Measurements from ENCODE around the gene VPS4B.

The VPS4B gene

GRCh38 chr18:63402246-63403162 lies 19.8 kb downstream of the VPS4B start:
- no peak overlapping the region for H3K9ac ChIP-seq (ENCODE audit: low read length in 2 of 2)
- no peak overlapping the region for H3K27ac ChIP-seq (ENCODE audit: low read length)
- no peaks in the 10 kb centered on the region for H3K4me1 ChIP-seq (ENCODE audit: control insufficient read depth, insufficient read depth, low read length)
- peaks cover 31 to 56% of the 10 kb centered on the region in 2 donors for H3K36me3 ChIP-seq (ENCODE audit: control insufficient read depth in 2 of 2, insufficient read depth in 2 of 2, low read length in 2 of 2)
- no peaks in the 10 kb centered on the region for H3K9me3 ChIP-seq (ENCODE audit: control insufficient read depth in 2 of 2, low read length in 2 of 2)
- H3K4me3 ChIP-seq (ENCODE audit: low read length in 2 of 2), result no peak overlapping the region
- no peaks in the 10 kb centered on the region for H3K27me3 ChIP-seq (ENCODE audit: control insufficient read depth in 1 of 2, insufficient read depth in 2 of 2, low read length in 2 of 2)

GRCh38 chr18:63399300-63399699 lies 23.0 kb downstream of the VPS4B start:
- Histone ChIP-seq H3K36me3 (ENCODE audit: control insufficient read depth in 2 of 2, insufficient read depth in 2 of 2, low read length in 2 of 2) (peaks cover 43 to 66% of the 10 kb centered on the region in 2 donors), H3K9me3 (ENCODE audit: control insufficient read depth in 2 of 2, low read length in 2 of 2) (no peaks in the 10 kb centered on the region), H3K4me1 (ENCODE audit: control insufficient read depth, insufficient read depth, low read length) (no peaks in the 10 kb centered on the region), H3K9ac (ENCODE audit: low read length in 2 of 2) (no peak overlapping the region), H3K27me3 (ENCODE audit: control insufficient read depth in 1 of 2, insufficient read depth in 2 of 2, low read length in 2 of 2) (no peaks in the 10 kb centered on the region), H3K4me3 (ENCODE audit: low read length in 2 of 2) (no peak overlapping the region), H3K27ac (ENCODE audit: low read length) (no peak overlapping the region)

- H3K36me3 ChIP-seq (ENCODE audit: control insufficient read depth in 2 of 2, insufficient read depth in 2 of 2, low read length in 2 of 2), result peaks cover 27 to 48% of the 10 kb centered on the region in 2 donors
- H3K4me1 ChIP-seq (ENCODE audit: control insufficient read depth, insufficient read depth, low read length), result no peaks in the 10 kb centered on the region
- H3K27me3 ChIP-seq (ENCODE audit: control insufficient read depth in 1 of 2, insufficient read depth in 2 of 2, low read length in 2 of 2), result no peaks in the 10 kb centered on the region
- H3K27ac ChIP-seq (ENCODE audit: low read length), result no peak overlapping the region
- no peak overlapping the region for H3K4me3 ChIP-seq (ENCODE audit: low read length in 2 of 2)
- H3K9me3 ChIP-seq (ENCODE audit: control insufficient read depth in 2 of 2, low read length in 2 of 2), result no peaks in the 10 kb centered on the region
- H3K9ac ChIP-seq (ENCODE audit: low read length in 2 of 2), result no peak overlapping the region
These were observed 24.9 kb downstream of the VPS4B start for GRCh38 chr18:63397349-63397748.

GRCh38 chr18:63395503-63395902 lies 26.8 kb downstream of the VPS4B start:
- H3K4me3 ChIP-seq (ENCODE audit: low read length in 2 of 2), result no peak overlapping the region
- no peaks in the 10 kb centered on the region for H3K27me3 ChIP-seq (ENCODE audit: control insufficient read depth in 1 of 2, insufficient read depth in 2 of 2, low read length in 2 of 2)
- H3K36me3 ChIP-seq (ENCODE audit: control insufficient read depth in 2 of 2, insufficient read depth in 2 of 2, low read length in 2 of 2), result peaks cover 23 to 37% of the 10 kb centered on the region in 2 donors

GRCh38 chr18:63394954-63395353 lies 27.3 kb downstream of the VPS4B start:
- H3K27ac ChIP-seq (ENCODE audit: low read length), result no peak overlapping the region
- peaks cover 24 to 33% of the 10 kb centered on the region in 2 donors for H3K36me3 ChIP-seq (ENCODE audit: control insufficient read depth in 2 of 2, insufficient read depth in 2 of 2, low read length in 2 of 2)
- no peaks in the 10 kb centered on the region for H3K27me3 ChIP-seq (ENCODE audit: control insufficient read depth in 1 of 2, insufficient read depth in 2 of 2, low read length in 2 of 2)
- H3K9ac ChIP-seq (ENCODE audit: low read length in 2 of 2), result no peak overlapping the region
- no peak overlapping the region for H3K4me3 ChIP-seq (ENCODE audit: low read length in 2 of 2)
- H3K9me3 ChIP-seq (ENCODE audit: control insufficient read depth in 2 of 2, low read length in 2 of 2), result no peaks in the 10 kb centered on the region
- H3K4me1 ChIP-seq (ENCODE audit: control insufficient read depth, insufficient read depth, low read length), result no peaks in the 10 kb centered on the region

More at GRCh38 chr18:63395503-63395902, 26.8 kb downstream of the VPS4B start:
- Histone ChIP-seq H3K4me1 (ENCODE audit: control insufficient read depth, insufficient read depth, low read length) (no peaks in the 10 kb centered on the region), H3K9ac (ENCODE audit: low read length in 2 of 2) (no peak overlapping the region), H3K27ac (ENCODE audit: low read length) (no peak overlapping the region), H3K9me3 (ENCODE audit: control insufficient read depth in 2 of 2, low read length in 2 of 2) (no peaks in the 10 kb centered on the region)

- Histone ChIP-seq H3K27me3 (ENCODE audit: control insufficient read depth in 1 of 2, insufficient read depth in 2 of 2, low read length in 2 of 2) (no peaks in the 10 kb centered on the region), H3K4me1 (ENCODE audit: control insufficient read depth, insufficient read depth, low read length) (no peaks in the 10 kb centered on the region), H3K27ac (ENCODE audit: low read length) (no peak overlapping the region), H3K36me3 (ENCODE audit: control insufficient read depth in 2 of 2, insufficient read depth in 2 of 2, low read length in 2 of 2) (peaks cover 5 to 11% of the 10 kb centered on the region in 2 donors), H3K9ac (ENCODE audit: low read length in 2 of 2) (no peak overlapping the region), H3K9me3 (ENCODE audit: control insufficient read depth in 2 of 2, low read length in 2 of 2) (peaks cover 0 to 3% of the 10 kb centered on the region in 2 donors), H3K4me3 (ENCODE audit: low read length in 2 of 2) (no peak overlapping the region)
These were observed 34.4 kb downstream of the VPS4B start for GRCh38 chr18:63387861-63388260.

- Histone ChIP-seq H3K4me3 (ENCODE audit: low read length in 2 of 2) (no peak overlapping the region), H3K9me3 (ENCODE audit: control insufficient read depth in 2 of 2, low read length in 2 of 2) (peaks cover 0 to 6% of the 10 kb centered on the region in 2 donors), H3K27ac (ENCODE audit: low read length) (no peak overlapping the region), H3K9ac (ENCODE audit: low read length in 2 of 2) (no peak overlapping the region), H3K4me1 (ENCODE audit: control insufficient read depth, insufficient read depth, low read length) (no peaks in the 10 kb centered on the region), H3K36me3 (ENCODE audit: control insufficient read depth in 2 of 2, insufficient read depth in 2 of 2, low read length in 2 of 2) (peaks cover 0 to 2% of the 10 kb centered on the region in 2 donors), H3K27me3 (ENCODE audit: control insufficient read depth in 1 of 2, insufficient read depth in 2 of 2, low read length in 2 of 2) (no peaks in the 10 kb centered on the region)
These were observed 39.4 kb downstream of the VPS4B start for GRCh38 chr18:63382843-63383242.

- Histone ChIP-seq H3K36me3 (ENCODE audit: control insufficient read depth in 2 of 2, insufficient read depth in 2 of 2, low read length in 2 of 2) (peaks cover 0 to 2% of the 10 kb centered on the region in 2 donors), H3K4me3 (ENCODE audit: low read length in 2 of 2) (no peak overlapping the region), H3K4me1 (ENCODE audit: control insufficient read depth, insufficient read depth, low read length) (no peaks in the 10 kb centered on the region), H3K9ac (ENCODE audit: low read length in 2 of 2) (no peak overlapping the region), H3K27ac (ENCODE audit: low read length) (no peak overlapping the region), H3K27me3 (ENCODE audit: control insufficient read depth in 1 of 2, insufficient read depth in 2 of 2, low read length in 2 of 2) (no peaks in the 10 kb centered on the region), H3K9me3 (ENCODE audit: control insufficient read depth in 2 of 2, low read length in 2 of 2) (peaks cover 4 to 13% of the 10 kb centered on the region in 2 donors)
These were observed 42.7 kb downstream of the VPS4B start for GRCh38 chr18:63379639-63379962.

- H3K4me3 ChIP-seq (ENCODE audit: low read length in 2 of 2), result no peak overlapping the region
- no peak overlapping the region for H3K9ac ChIP-seq (ENCODE audit: low read length in 2 of 2)
- H3K27ac ChIP-seq (ENCODE audit: low read length), result no peak overlapping the region
- H3K36me3 ChIP-seq (ENCODE audit: control insufficient read depth in 2 of 2, insufficient read depth in 2 of 2, low read length in 2 of 2), result peaks cover 0 to under 1% of the 10 kb centered on the region in 2 donors
- peaks cover 4 to 13% of the 10 kb centered on the region in 2 donors for H3K9me3 ChIP-seq (ENCODE audit: control insufficient read depth in 2 of 2, low read length in 2 of 2)
- H3K4me1 ChIP-seq (ENCODE audit: control insufficient read depth, insufficient read depth, low read length), result no peaks in the 10 kb centered on the region
- no peaks in the 10 kb centered on the region for H3K27me3 ChIP-seq (ENCODE audit: control insufficient read depth in 1 of 2, insufficient read depth in 2 of 2, low read length in 2 of 2)
These were observed 43.2 kb downstream of the VPS4B start for GRCh38 chr18:63378919-63379638.

- no peak overlapping the region for H3K27ac ChIP-seq (ENCODE audit: low read length)
- H3K9ac ChIP-seq (ENCODE audit: low read length in 2 of 2), result no peak overlapping the region
- H3K27me3 ChIP-seq (ENCODE audit: control insufficient read depth in 1 of 2, insufficient read depth in 2 of 2, low read length in 2 of 2), result no peaks in the 10 kb centered on the region
- no peaks in the 10 kb centered on the region for H3K4me1 ChIP-seq (ENCODE audit: control insufficient read depth, insufficient read depth, low read length)
- H3K9me3 ChIP-seq (ENCODE audit: control insufficient read depth in 2 of 2, low read length in 2 of 2), result peaks cover 4 to 7% of the 10 kb centered on the region in 2 donors
- no peak overlapping the region for H3K4me3 ChIP-seq (ENCODE audit: low read length in 2 of 2)
- no peaks in the 10 kb centered on the region for H3K36me3 ChIP-seq (ENCODE audit: control insufficient read depth in 2 of 2, insufficient read depth in 2 of 2, low read length in 2 of 2)
These were observed 44.8 kb downstream of the VPS4B start for GRCh38 chr18:63377275-63377980.
